HG02970 (cell line): ENCODE measurements around the gene STIM1.

ENCODE experiments used
- ATAC-seq: cut with Tn5 transposase; IDR thresholded peaks from one replicate; pipeline ENCODE4 v1.9.1; 2021; ENCODE audit warnings: mild to moderate bottlenecking, moderate library complexity, moderate number of reproducible peaks; ENCODE audit not compliant: unreplicated experiment, low FRiP score

STIM1 gene

GRCh38 chr11:4138497-4138896 lies 283.0 kb downstream of the STIM1 start:
- no peak for ATAC-seq

GRCh38 chr11:4140067-4140636 lies 284.7 kb downstream of the STIM1 start:
- no peak for ATAC-seq
